K562 (cell line): ENCODE results near the gene PTCD3. TPM values are rescaled to one million over a fixed set of nuclear protein-coding genes. Genes with fewer than 3 reads are reported as not detected.

Source experiments
- ADNP ChIP-seq: fragments of 200-800 bp; sonication (Bioruptor generic); IDR thresholded peaks from 2 replicates; pipeline ENCODE4 v1.6.1; 2016; ENCODE audit warnings: missing genetic modification characterization, missing compliant biosample characterization
- BHLHE40 ChIP-seq: IDR thresholded peaks from 2 replicates; pipeline ENCODE4 v1.6.1; 2011; ENCODE audit warnings: low read length, improper control_type of control experiment
- CBFA2T3 ChIP-seq: fragments of 450-650 bp; IDR thresholded peaks from 2 replicates; pipeline ENCODE4 v1.6.1; 2017
- GABPB1 ChIP-seq: sonication (generic); formaldehyde crosslinking; IDR thresholded peaks from 2 replicates; pipeline ENCODE4 v1.8.0; 2022; ENCODE audit warnings: mild to moderate bottlenecking, missing genetic modification reagents
- HCFC1 ChIP-seq: IDR thresholded peaks from 2 replicates; pipeline ENCODE4 v1.6.1; 2012; ENCODE audit warnings: low read depth, low read length, improper control_type of control experiment
- KLF10 ChIP-seq: fragments of 250-450 bp; sonication (Bioruptor Pico); IDR thresholded peaks from 2 replicates; pipeline ENCODE4 v1.6.1; 2021; ENCODE audit warnings: matching md5 sums
- NR3C1 ChIP-seq: sonication (generic); formaldehyde crosslinking; IDR thresholded peaks from 2 replicates; pipeline ENCODE4 v1.8.1; 2022; ENCODE audit warnings: missing genetic modification reagents
- RCOR1 ChIP-seq, 2 experiments: IDR thresholded peaks; 2 replicates each; pipeline ENCODE4 v1.6.1; 2012; ENCODE audit warnings: low read depth in 2 of 2, low read length in 2 of 2, borderline replicate concordance in 1 of 2, improper control_type of control experiment in 1 of 2
- RNF2 ChIP-seq: sonication (generic); IDR thresholded peaks from 2 replicates; pipeline ENCODE4 v1.6.1; 2016
- SAFB ChIP-seq: fragments of 200-400 bp; formaldehyde crosslinking; IDR thresholded peaks from 2 replicates; pipeline ENCODE4 v1.6.1; 2017; ENCODE audit warnings: low read depth, low read length, borderline replicate concordance
- SOX6 ChIP-seq: fragments of 450-650 bp; IDR thresholded peaks from 2 replicates; pipeline ENCODE4 v1.6.1; 2014; ENCODE audit warnings: mild to moderate bottlenecking
- TAF9B ChIP-seq: fragments of 450-650 bp; IDR thresholded peaks from 2 replicates; pipeline ENCODE4 v1.6.1; 2018; ENCODE audit warnings: mild to moderate bottlenecking; ENCODE audit not compliant: partially characterized antibody
- TCF3 ChIP-seq: sonication (generic); formaldehyde crosslinking; IDR thresholded peaks from 2 replicates; pipeline ENCODE4 v1.4.0; 2020; ENCODE audit warnings: mild to moderate bottlenecking, missing genetic modification reagents
- ZNF212 ChIP-seq: fragments of 450-650 bp; formaldehyde crosslinking; IDR thresholded peaks from 2 replicates; pipeline ENCODE4 v1.4.0; 2020; ENCODE audit warnings: mild to moderate bottlenecking
- polyA plus RNA-seq, 8 experiments: library from polyadenylated mRNA; depleted of rRNA in 4 of 8; stranded (reverse) in 5 of 8; unstranded in 3 of 8; fragments of >200 nt; fragmentation: Nextera tagmentation in 2 of 8; fragmentation: Illumina TruSeq in 1 of 8; extraction: Ambion mirVana in 2 of 8; extraction: Trizol in 1 of 8; gene quantifications; 2 replicates each; pipeline versions ENCODE4 v1.2.1 to v1.2.3, GENCODE V29; 2011 to 2014; ENCODE audit warnings: inconsistent platforms in 1 of 8, missing spikeins in 1 of 8
- total RNA-seq, 7 experiments: library from RNA; depleted of rRNA in 6 of 7; stranded (reverse); fragments of >200 nt in 6 of 7; fragmentation: Illumina TruSeq in 2 of 7; extraction: Trizol in 2 of 7; gene quantifications; 2 replicates each; pipeline versions ENCODE4 v1.2.1 to v1.2.3, GENCODE V29; 2011 to 2021; ENCODE audit warnings: low replicate concordance in 1 of 7
- TF ChIP-seq, protein P1 (sequence below): fragments of 250-450 bp; sonication (Bioruptor Pico); IDR thresholded peaks from 2 replicates; pipeline ENCODE4 v1.8.0; 2021; ENCODE audit warnings: mild to moderate bottlenecking, moderate library complexity
- TF ChIP-seq, protein P2 (sequence below): IDR thresholded peaks from 2 replicates; pipeline ENCODE4 v1.6.1; 2012; ENCODE audit warnings: low read depth, low read length, improper control_type of control experiment, borderline replicate concordance
- TF ChIP-seq, protein P3 (sequence below): fragments of 450-650 bp; IDR thresholded peaks from 2 replicates; pipeline ENCODE4 v1.6.1; 2017; ENCODE audit warnings: antibody characterized with exemption, mild to moderate bottlenecking
- TF ChIP-seq, protein P4 (sequence below), 2 experiments: IDR thresholded peaks; 2 replicates each; pipeline ENCODE4 v1.6.1; 2012; ENCODE audit warnings: improper control_type of control experiment in 2 of 2, low read depth in 2 of 2, low read length in 2 of 2, borderline replicate concordance in 1 of 2

Gene PTCD3
- total and polyA plus RNA-seq, 9 of the 15 experiments (the other 6 are each of a cell fraction or from before 2014, with no cell fraction given), result 65.2 to 241 (median 172) TPM

DNA sequence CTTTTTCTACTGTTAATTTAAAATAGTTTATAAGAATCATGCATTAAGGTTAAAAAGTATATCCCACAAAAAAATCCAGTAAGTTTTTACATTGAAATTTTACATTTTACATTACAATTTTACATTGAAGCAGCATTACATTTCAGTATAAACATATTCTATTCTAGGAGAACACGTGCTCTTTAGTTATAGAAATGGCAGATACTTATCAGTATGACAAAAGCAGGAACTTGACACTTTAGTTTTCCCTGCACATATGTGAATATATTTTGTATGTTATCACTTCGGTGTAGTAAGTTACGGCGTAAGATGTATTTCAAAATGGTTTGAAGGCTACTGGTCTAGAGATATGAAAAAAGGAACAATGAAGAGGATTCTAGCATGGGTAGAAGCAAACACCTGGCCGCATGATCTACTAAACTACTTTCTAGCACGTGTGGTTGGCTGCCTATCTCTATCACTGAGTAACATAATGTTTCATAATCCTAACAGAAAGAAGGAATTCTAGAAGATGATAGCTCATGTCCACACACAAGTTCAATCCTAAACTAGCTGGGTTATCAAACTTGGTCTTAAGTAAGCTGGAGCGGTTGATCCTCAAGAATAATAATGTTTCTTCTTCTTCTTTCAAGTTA is 83.9 kb downstream of the PTCD3 start (continued):
- TF ChIP-seq, protein P1, sequence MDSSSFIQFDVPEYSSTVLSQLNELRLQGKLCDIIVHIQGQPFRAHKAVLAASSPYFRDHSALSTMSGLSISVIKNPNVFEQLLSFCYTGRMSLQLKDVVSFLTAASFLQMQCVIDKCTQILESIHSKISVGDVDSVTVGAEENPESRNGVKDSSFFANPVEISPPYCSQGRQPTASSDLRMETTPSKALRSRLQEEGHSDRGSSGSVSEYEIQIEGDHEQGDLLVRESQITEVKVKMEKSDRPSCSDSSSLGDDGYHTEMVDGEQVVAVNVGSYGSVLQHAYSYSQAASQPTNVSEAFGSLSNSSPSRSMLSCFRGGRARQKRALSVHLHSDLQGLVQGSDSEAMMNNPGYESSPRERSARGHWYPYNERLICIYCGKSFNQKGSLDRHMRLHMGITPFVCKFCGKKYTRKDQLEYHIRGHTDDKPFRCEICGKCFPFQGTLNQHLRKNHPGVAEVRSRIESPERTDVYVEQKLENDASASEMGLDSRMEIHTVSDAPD (CRISPR knock-in tag), result no peak
- TF ChIP-seq HCFC1 (no peak), SAFB (no peak), BHLHE40 (peak; percentile 82), GABPB1 (CRISPR knock-in tag) (no peak), KLF10 (CRISPR knock-in tag) (no peak), CBFA2T3 (peak; percentile 62), TAF9B (peak; percentile 52), TCF3 (CRISPR knock-in tag) (peak; percentile 44), RCOR1 (IDR thresholded peaks at IDR 0.05; ENCODE audit: borderline replicate concordance in 1 of 2, low read depth in 2 of 2, low read length in 2 of 2) (no peak), SOX6 (peak; percentile 64), ADNP (tag) (0 out of 2 replicates have a peak, but pooled peaks have one; percentile 46), RNF2 (no peak), NR3C1 (CRISPR knock-in tag) (no peak), ZNF212 (CRISPR knock-in tag) (no peak)
- TF ChIP-seq, protein P2, sequence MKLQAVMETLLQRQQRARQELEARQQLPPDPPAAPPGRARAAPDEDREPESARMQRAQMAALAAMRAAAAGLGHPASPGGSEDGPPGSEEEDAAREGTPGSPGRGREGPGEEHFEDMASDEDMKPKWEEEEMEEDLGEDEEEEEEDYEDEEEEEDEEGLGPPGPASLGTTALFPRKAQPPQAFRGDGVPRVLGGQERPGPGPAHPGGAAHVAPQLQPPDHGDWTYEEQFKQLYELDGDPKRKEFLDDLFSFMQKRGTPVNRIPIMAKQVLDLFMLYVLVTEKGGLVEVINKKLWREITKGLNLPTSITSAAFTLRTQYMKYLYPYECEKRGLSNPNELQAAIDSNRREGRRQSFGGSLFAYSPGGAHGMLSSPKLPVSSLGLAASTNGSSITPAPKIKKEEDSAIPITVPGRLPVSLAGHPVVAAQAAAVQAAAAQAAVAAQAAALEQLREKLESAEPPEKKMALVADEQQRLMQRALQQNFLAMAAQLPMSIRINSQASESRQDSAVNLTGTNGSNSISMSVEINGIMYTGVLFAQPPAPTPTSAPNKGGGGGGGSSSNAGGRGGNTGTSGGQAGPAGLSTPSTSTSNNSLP, result 0 out of 2 replicates have a peak, but pooled peaks have one; percentile 34
- TF ChIP-seq, protein P3, sequence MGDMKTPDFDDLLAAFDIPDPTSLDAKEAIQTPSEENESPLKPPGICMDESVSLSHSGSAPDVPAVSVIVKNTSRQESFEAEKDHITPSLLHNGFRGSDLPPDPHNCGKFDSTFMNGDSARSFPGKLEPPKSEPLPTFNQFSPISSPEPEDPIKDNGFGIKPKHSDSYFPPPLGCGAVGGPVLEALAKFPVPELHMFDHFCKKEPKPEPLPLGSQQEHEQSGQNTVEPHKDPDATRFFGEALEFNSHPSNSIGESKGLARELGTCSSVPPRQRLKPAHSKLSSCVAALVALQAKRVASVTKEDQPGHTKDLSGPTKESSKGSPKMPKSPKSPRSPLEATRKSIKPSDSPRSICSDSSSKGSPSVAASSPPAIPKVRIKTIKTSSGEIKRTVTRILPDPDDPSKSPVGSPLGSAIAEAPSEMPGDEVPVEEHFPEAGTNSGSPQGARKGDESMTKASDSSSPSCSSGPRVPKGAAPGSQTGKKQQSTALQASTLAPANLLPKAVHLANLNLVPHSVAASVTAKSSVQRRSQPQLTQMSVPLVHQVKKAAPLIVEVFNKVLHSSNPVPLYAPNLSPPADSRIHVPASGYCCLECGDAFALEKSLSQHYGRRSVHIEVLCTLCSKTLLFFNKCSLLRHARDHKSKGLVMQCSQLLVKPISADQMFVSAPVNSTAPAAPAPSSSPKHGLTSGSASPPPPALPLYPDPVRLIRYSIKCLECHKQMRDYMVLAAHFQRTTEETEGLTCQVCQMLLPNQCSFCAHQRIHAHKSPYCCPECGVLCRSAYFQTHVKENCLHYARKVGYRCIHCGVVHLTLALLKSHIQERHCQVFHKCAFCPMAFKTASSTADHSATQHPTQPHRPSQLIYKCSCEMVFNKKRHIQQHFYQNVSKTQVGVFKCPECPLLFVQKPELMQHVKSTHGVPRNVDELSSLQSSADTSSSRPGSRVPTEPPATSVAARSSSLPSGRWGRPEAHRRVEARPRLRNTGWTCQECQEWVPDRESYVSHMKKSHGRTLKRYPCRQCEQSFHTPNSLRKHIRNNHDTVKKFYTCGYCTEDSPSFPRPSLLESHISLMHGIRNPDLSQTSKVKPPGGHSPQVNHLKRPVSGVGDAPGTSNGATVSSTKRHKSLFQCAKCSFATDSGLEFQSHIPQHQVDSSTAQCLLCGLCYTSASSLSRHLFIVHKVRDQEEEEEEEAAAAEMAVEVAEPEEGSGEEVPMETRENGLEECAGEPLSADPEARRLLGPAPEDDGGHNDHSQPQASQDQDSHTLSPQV, result peak; percentile 83
- TF ChIP-seq, protein P4, sequence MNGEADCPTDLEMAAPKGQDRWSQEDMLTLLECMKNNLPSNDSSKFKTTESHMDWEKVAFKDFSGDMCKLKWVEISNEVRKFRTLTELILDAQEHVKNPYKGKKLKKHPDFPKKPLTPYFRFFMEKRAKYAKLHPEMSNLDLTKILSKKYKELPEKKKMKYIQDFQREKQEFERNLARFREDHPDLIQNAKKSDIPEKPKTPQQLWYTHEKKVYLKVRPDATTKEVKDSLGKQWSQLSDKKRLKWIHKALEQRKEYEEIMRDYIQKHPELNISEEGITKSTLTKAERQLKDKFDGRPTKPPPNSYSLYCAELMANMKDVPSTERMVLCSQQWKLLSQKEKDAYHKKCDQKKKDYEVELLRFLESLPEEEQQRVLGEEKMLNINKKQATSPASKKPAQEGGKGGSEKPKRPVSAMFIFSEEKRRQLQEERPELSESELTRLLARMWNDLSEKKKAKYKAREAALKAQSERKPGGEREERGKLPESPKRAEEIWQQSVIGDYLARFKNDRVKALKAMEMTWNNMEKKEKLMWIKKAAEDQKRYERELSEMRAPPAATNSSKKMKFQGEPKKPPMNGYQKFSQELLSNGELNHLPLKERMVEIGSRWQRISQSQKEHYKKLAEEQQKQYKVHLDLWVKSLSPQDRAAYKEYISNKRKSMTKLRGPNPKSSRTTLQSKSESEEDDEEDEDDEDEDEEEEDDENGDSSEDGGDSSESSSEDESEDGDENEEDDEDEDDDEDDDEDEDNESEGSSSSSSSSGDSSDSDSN (IDR thresholded peaks at IDR 0.05; ENCODE audit: borderline replicate concordance in 1 of 2, low read depth in 2 of 2, low read length in 2 of 2), result no peak
